DOHH2 (cell line): ENCODE measurements around the gene USP16.

ENCODE experiments used
- H3F3A ChIP-seq: fragments of 200-600 bp; sonication (generic), shearing (Covaris generic); 2 replicates; pipeline ENCODE4 v1.6.0; 2016; ENCODE audit warnings: antibody characterized with exemption, mild to moderate bottlenecking; ENCODE audit not compliant: control insufficient read depth, insufficient read depth
- H3K27ac ChIP-seq: fragments of 200-600 bp; sonication (generic); 2 replicates; pipeline ENCODE4 v1.5.1; 2014; ENCODE audit warnings: low read depth, mild to moderate bottlenecking, low read length, moderate library complexity
- H3K27me3 ChIP-seq: fragments of 200-600 bp; sonication (generic); 2 replicates; pipeline ENCODE4 v1.6.1; 2014; ENCODE audit warnings: mild to moderate bottlenecking, low read length, mixed read lengths; ENCODE audit not compliant: control insufficient read depth
- H3K36me3 ChIP-seq: fragments of 200-600 bp; sonication (generic); 2 replicates; pipeline ENCODE4 v1.6.1; 2014; ENCODE audit warnings: mild to moderate bottlenecking, low read length, moderate library complexity, mixed read lengths; ENCODE audit not compliant: control insufficient read depth
- H3K4me1 ChIP-seq: fragments of 200-600 bp; sonication (generic); 2 replicates; pipeline ENCODE4 v1.6.1; 2014; ENCODE audit warnings: mild to moderate bottlenecking, low read length, mixed read lengths; ENCODE audit not compliant: control insufficient read depth
- H3K4me2 ChIP-seq: fragments of 200-600 bp; sonication (generic); 2 replicates; pipeline ENCODE4 v1.6.0; 2014; ENCODE audit warnings: mild to moderate bottlenecking, low read length, moderate library complexity
- H3K4me3 ChIP-seq: fragments of 200-600 bp; sonication (generic); 2 replicates; pipeline ENCODE4 v1.5.1; 2014; ENCODE audit warnings: mild to moderate bottlenecking, low read length, mixed read lengths
- H3K79me2 ChIP-seq: fragments of 200-600 bp; sonication (generic); 2 replicates; pipeline ENCODE4 v1.6.1; 2014; ENCODE audit warnings: mild to moderate bottlenecking, low read length, mixed read lengths; ENCODE audit not compliant: control insufficient read depth
- H3K9me2 ChIP-seq: fragments of 200-600 bp; sonication (generic); replicated peaks from 2 replicates; pipeline ENCODE4 v1.6.1; 2014; ENCODE audit warnings: mild to moderate bottlenecking, low read length, mixed read lengths; ENCODE audit not compliant: control insufficient read depth
- H3K9me3 ChIP-seq: fragments of 200-600 bp; sonication (generic); 2 replicates; pipeline ENCODE4 v1.6.1; 2014; ENCODE audit warnings: antibody characterized with exemption, low read length, mixed read lengths; ENCODE audit not compliant: control insufficient read depth, insufficient read depth
- H4K20me1 ChIP-seq: fragments of 200-600 bp; sonication (generic); 2 replicates; pipeline ENCODE4 v1.6.0; 2014; ENCODE audit warnings: low read depth, mild to moderate bottlenecking, antibody characterized with exemption, low read length, moderate library complexity; ENCODE audit not compliant: control insufficient read depth, insufficient read depth
- CTCF ChIP-seq: fragments of 200-600 bp; sonication (generic); IDR thresholded peaks from one replicate; pipeline ENCODE4 v1.5.1; 2014; ENCODE audit warnings: antibody characterized with exemption, mild to moderate bottlenecking, low read depth, low read length; ENCODE audit not compliant: poor library complexity, severe bottlenecking
- EZH2phosphoT487 ChIP-seq: fragments of 200-600 bp; sonication (generic); IDR thresholded peaks from 2 replicates; pipeline ENCODE4 v1.6.1; 2017; ENCODE audit warnings: borderline replicate concordance, mild to moderate bottlenecking, antibody characterized with exemption, low read length, moderate library complexity, mixed read lengths

USP16 gene

DNA sequence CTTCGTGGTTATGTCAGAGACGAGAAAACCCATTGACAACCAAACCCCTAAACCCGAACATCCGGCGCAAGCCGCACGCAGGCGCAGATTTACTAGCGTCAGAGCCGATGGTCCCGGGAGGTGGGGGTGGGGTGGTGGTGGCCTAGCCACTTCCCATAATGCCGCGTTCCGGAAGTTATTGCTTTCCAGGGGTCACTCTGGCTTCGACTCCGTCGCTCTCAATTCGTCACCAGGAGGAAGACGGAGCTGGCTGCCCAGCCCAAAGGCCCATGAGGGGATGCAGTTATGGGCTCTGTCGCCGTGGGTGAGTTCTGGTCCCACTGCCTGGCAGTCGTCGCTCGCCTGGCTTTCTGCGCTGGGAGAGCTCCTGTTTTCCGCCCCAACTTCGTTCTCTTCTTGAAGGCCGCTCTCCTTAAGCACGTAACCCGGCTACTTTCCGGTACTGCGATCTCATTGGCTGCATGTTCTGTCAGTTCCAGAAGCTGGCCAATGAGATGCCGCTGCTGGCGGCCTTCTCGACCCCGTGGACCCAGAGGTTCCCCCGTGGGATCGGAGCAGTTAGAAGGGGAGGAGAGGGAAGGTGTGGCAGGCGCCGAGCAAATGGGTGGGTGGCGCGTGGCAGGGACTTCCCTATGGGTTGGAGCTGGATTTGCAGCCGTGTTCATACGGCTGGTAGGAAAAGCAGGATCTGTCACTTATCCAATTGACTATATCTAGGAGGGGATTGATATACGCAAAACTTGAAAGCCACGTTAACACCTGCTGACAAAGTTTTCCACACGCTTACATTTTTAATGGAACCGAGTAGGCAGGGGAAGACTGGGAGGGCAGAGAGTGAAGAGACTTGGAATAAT, at the start of gene USP16:
USP16 (plus strand) TSS at position 195 of the 854 bp plus-strand sequence. CDS start 3,246 bp downstream, outside the sequence.
- no peaks in the 10 kb centered on the region for H4K20me1 ChIP-seq
- H3K9me2 ChIP-seq: no peaks in the 10 kb centered on the region
- H3K36me3 ChIP-seq: peaks cover 16% of the 10 kb centered on the region
- no peak for TF ChIP-seq CTCF
- no peak for TF ChIP-seq EZH2phosphoT487
- H3K4me2 ChIP-seq: peak within 1 kb of the TSS; percentile 85
- peaks cover 17% of the 10 kb centered on the region for H3F3A ChIP-seq
- H3K27me3 ChIP-seq: no peaks in the 10 kb centered on the region
- peaks cover 28% of the 10 kb centered on the region for H3K4me1 ChIP-seq
- H3K79me2 ChIP-seq: peaks cover 54% of the 10 kb centered on the region
- peak within 1 kb of the TSS; percentile 89 for H3K4me3 ChIP-seq
- peak within 1 kb of the TSS; percentile 73 for H3K27ac ChIP-seq
- no peaks in the 10 kb centered on the region for H3K9me3 ChIP-seq

- Histone ChIP-seq H4K20me1 (no peaks in the 10 kb centered on the region), H3K4me1 (no peaks in the 10 kb centered on the region), H3K9me2 (no peaks in the 10 kb centered on the region), H3K27me3 (no peaks in the 10 kb centered on the region), H3F3A (no peaks in the 10 kb centered on the region), H3K9me3 (no peaks in the 10 kb centered on the region), H3K4me2 (no peak overlapping the region), H3K79me2 (peaks cover 3% of the 10 kb centered on the region), H3K27ac (no peak overlapping the region), H3K4me3 (no peak overlapping the region), H3K36me3 (peaks cover 49% of the 10 kb centered on the region)
- TF ChIP-seq CTCF: no peak
- TF ChIP-seq EZH2phosphoT487: no peak
These were observed 49.1 kb upstream of the USP16 start for GRCh38 chr21:28975397-28975796.

DNA sequence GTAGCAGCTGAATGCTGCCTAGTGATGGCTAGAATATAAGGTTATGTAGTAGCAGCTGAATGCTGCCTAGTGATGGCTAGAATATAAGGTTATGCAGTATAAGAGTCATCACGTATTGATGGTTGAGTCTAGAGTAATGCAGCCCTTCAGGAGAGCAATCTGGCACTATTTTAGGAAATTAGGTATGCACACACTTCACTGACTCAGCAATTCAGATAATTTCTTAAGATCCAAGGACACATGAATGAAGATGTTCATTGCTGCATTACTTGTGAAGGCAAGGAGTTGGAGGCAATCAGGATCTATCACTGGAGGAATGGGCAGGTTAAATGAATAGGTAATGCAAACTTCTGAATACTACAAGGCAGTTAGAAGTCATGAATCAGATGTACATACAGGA, 45.4 kb upstream of the USP16 start:
- Histone ChIP-seq H3K4me2 (no peak overlapping the region), H3K4me3 (no peak overlapping the region), H3K9me3 (no peaks in the 10 kb centered on the region), H4K20me1 (no peaks in the 10 kb centered on the region), H3K9me2 (no peaks in the 10 kb centered on the region), H3F3A (no peaks in the 10 kb centered on the region), H3K27ac (no peak overlapping the region), H3K27me3 (no peaks in the 10 kb centered on the region), H3K36me3 (peaks cover 56% of the 10 kb centered on the region), H3K79me2 (no peaks in the 10 kb centered on the region; the same call in 1 of the 2 replicates), H3K4me1 (no peaks in the 10 kb centered on the region)
- TF ChIP-seq EZH2phosphoT487: no peak
- TF ChIP-seq CTCF: no peak
